ENCODE results near the gene VSIG4.

VSIG4 gene

DNA sequence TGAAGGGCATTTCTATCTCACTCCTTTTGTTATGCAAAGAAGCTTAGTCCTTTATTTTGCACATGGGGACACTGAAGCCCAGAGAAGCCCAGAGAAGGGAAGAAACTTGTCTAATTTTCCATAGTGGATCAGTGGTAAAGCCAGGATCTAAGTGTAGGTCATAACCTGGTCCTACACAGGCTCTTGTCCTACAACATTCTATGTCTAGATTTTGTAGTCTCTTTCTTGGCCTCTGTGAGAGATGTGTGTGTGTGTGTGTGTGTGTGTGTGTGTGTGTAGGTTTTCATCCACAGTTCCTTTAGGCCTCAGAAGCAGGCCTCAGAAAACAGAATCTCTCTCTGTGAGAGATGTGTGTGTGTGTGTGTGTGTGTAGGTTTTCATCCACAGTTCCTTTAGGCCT, 38.3 kb downstream of the VSIG4 start:
- TF ChIP-seq, protein P1, sequence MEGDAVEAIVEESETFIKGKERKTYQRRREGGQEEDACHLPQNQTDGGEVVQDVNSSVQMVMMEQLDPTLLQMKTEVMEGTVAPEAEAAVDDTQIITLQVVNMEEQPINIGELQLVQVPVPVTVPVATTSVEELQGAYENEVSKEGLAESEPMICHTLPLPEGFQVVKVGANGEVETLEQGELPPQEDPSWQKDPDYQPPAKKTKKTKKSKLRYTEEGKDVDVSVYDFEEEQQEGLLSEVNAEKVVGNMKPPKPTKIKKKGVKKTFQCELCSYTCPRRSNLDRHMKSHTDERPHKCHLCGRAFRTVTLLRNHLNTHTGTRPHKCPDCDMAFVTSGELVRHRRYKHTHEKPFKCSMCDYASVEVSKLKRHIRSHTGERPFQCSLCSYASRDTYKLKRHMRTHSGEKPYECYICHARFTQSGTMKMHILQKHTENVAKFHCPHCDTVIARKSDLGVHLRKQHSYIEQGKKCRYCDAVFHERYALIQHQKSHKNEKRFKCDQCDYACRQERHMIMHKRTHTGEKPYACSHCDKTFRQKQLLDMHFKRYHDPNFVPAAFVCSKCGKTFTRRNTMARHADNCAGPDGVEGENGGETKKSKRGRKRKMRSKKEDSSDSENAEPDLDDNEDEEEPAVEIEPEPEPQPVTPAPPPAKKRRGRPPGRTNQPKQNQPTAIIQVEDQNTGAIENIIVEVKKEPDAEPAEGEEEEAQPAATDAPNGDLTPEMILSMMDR (conservative IDR thresholded peaks at IDR 0.05; ENCODE audit: low read length) = no peak
- DNase-seq (ENCODE audit: low read depth) = no peak
- no peak overlapping the region for H3K4me3 ChIP-seq (ENCODE audit: low read length)

DNA sequence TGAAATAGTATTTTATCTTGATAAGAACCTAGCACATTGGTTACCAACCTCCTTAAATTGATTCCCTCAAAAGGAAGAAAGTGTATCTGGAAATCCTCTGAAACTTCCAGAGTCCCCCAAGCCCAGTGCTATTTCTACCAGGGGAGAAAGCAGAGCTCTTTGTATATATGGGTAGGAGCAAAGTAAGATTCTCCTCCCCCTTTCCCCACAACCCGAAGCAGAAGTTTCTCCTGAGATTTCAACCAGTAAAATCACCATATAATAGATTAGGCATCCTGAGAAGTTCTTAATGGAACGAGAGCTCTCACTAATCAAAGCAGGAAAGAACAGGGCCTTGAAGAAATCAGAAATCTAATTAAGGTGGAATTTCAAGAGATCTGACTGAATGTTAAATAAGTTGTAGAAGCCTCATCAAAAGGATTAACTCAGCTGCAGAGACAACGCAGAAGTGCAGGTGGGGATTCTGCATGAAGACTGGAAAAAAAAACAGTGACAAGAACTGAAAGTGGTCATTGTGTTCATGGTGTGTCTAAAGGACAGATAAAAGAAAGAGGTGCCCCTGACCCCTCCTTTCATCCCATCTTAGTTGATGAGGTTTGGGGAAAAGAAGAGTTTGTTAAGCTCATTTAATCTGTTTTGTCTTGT, 39.1 kb downstream of the VSIG4 start:
- H3K4me3 ChIP-seq (ENCODE audit: low read length) = no peak overlapping the region
- DNase-seq (ENCODE audit: low read depth) = no peak
- TF ChIP-seq, protein P1 (conservative IDR thresholded peaks at IDR 0.05; ENCODE audit: low read length) = no peak

- TF ChIP-seq, protein P1 (conservative IDR thresholded peaks at IDR 0.05; ENCODE audit: low read length) = no peak
- no peak for DNase-seq (ENCODE audit: low read depth)
- no peak overlapping the region for H3K4me3 ChIP-seq (ENCODE audit: low read length)
Observed at GRCh38 chrX:66000178-66000577, 39.7 kb downstream of the VSIG4 start.

DNA sequence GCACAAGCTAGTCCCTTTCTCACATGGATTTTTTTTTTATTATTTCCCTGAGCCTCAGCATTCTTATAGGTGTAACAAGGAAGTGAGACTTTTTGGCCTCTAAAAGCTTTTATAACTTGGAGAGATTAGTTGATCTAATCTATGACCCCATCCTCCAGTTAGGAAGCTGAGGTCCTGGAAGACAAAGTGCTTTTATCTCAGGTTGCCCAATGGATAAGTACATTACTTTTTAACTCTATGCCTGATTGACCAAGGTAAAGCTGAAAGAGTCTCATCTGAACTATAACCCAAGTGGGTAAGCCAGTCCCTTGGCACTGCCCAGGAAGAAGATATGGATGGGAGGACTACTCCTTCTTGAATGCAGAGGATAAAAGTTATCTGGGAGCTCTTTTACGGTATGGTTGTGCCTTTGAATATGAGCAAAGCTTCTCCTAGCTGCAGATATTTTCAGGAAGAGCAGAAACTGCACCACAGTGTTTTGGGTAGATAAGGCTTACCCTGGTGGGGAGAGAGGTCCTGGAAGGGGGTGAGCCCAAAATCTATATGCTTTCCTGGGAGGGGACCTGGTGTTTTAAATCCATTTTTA, 40.2 kb downstream of the VSIG4 start:
- DNase-seq (ENCODE audit: low read depth) = no peak
- TF ChIP-seq, protein P1 (conservative IDR thresholded peaks at IDR 0.05; ENCODE audit: low read length) = no peak
- no peak overlapping the region for H3K4me3 ChIP-seq (ENCODE audit: low read length)

DNA sequence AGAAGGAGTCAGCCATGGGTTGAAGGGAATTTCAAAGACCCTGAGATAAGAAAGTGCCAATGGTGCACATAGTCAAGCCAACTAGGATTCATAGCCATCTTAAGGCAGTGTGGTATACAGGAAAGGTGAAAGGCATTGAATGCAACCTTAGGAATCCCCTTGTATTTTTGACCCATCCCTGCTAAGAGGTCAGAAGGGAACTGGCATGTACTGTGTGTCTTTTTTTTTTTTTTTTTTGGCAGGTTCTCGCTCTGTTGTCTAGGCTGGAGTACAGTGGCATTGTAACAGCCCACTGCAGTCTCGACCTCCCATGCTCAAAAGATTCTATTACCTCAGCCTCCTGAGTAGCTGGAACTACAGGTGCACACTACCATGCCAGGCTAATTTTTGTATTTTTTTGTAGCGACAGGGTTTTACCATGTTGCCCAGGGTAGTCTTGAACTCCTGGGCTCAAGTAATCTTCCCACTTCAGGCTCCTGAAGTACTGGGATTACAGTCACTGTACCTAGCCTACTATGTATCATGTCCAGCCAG, 40.8 kb downstream of the VSIG4 start:
- no peak overlapping the region for H3K4me3 ChIP-seq (ENCODE audit: low read length)
- TF ChIP-seq, protein P1 (conservative IDR thresholded peaks at IDR 0.05; ENCODE audit: low read length) = no peak
- no peak for DNase-seq (ENCODE audit: low read depth)

DNA sequence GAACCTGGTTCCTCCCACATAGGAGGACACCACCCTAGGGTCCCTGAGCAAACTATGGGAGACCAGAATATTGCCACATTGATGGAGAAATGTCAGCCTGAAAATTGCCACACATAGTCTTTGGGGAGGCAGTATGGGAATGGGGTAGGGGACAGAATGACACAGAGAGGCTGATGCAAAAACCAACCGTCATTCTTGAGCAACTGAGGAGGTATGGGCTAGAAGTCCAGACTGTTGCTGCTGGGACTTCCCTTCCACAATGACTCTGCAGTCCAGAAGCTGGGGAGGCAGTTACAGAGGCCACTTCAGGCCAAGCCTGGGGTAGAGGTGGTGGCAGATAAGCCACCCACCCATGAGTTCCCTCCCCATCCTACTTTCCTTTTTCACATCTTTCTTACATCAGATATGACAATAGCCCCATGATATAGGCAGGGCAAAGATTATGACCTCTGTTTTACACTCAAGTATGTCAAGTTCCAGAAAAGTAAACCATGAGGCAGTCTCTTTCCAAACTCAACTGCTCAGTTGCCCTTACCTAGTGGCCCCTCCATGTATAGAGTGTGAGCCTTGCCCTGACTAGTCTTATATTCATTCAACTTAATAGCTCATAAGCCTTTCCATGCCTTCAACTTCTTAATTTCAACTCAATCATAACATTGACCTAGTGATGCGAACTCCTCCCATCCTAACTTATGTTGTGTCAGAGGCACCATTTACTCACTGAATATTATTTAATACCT, 41.7 kb downstream of the VSIG4 start:
- TF ChIP-seq, protein P1 (conservative IDR thresholded peaks at IDR 0.05; ENCODE audit: low read length) = no peak
- no peak overlapping the region for H3K4me3 ChIP-seq (ENCODE audit: low read length)
- no peak for DNase-seq (ENCODE audit: low read depth)
